GM12875 (cell line): ENCODE results near the gene IL16.

Source experiments
- H3K4me3 ChIP-seq: one replicate; pipeline ENCODE4 v1.5.1; 2011; ENCODE audit warnings: low read depth, low read length, control low read depth
- TF ChIP-seq, protein P1 (sequence below): IDR thresholded peaks from 2 replicates; pipeline ENCODE4 v1.5.1; 2011; ENCODE audit warnings: low read depth, mild to moderate bottlenecking, control low read depth, inconsistent platforms, low read length, moderate library complexity, borderline replicate concordance; ENCODE audit not compliant: insufficient read depth

The IL16 gene

DNA sequence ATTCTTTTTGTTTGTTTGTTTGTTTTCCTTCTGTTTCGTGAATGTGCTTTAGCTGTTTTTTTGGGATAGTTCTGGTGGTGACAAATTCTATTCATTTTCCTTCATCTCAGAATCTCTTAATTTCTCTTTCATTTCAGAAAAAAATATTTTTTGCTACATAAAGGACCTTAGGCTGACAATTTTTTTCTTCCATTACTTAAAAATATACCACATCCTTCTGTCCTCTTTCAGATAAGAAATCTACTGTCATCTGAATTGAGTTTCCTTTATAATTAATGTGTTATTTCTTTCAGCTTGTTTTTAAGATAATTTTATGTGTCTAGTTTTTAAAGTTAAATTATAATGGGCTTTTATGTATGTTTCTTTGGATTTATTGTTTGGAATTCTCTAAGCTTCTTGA lies 47.6 kb downstream of the IL16 start:
- TF ChIP-seq, protein P1, sequence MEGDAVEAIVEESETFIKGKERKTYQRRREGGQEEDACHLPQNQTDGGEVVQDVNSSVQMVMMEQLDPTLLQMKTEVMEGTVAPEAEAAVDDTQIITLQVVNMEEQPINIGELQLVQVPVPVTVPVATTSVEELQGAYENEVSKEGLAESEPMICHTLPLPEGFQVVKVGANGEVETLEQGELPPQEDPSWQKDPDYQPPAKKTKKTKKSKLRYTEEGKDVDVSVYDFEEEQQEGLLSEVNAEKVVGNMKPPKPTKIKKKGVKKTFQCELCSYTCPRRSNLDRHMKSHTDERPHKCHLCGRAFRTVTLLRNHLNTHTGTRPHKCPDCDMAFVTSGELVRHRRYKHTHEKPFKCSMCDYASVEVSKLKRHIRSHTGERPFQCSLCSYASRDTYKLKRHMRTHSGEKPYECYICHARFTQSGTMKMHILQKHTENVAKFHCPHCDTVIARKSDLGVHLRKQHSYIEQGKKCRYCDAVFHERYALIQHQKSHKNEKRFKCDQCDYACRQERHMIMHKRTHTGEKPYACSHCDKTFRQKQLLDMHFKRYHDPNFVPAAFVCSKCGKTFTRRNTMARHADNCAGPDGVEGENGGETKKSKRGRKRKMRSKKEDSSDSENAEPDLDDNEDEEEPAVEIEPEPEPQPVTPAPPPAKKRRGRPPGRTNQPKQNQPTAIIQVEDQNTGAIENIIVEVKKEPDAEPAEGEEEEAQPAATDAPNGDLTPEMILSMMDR = no peak
- H3K4me3 ChIP-seq = no peak overlapping the region

DNA sequence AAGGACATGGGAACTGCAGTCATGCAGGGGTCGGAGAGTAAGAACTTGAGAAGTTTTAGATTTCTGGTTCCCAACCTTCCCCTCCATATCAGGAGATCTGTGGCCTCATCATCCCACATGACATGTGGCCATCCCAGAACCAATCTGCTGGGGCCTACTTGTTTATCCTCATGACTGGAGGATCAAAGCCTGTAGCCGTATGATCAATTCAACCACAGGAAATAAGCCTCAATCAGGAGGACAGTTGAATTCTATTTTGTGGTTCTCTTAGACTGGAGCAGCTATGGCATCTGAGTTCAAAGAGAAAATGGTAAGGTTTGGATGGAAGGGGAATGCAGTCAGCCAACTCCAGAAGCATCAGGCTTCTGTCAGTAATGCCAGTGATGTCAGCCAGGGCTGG lies 57.2 kb downstream of the IL16 start:
- H3K4me3 ChIP-seq = no peak overlapping the region
- TF ChIP-seq, protein P1 = no peak

DNA sequence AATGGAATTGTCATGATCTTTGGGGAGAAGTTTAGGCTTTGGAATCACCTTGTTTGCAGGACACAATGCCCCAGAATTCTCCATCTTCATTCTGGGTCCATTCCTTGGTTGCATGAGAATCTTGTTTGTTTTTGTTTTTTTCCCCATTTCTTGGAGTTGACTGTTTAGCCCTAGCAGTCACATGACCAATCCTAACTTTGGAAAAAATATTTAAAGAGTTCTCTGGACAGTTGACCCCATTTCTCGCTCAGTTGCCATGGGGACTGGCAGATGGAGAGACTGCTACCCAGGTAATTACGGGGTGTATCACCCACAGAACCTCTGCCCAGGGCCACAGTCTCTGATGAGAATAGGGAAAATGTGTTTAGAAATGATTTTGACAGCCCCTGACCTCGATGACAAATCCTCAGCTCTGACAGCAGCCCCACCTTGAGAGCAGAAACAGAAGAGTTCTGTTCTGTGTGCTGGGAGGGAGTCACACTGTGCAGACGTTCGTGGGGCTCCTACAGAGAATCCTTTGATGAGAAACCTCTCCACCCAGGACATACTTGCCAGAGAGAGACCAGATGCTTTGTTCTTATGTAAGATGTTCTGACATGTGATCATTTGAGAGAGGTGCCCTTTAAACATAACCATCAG lies 57.7 kb downstream of the IL16 start:
- TF ChIP-seq, protein P1 = no peak
- H3K4me3 ChIP-seq = no peak overlapping the region

DNA sequence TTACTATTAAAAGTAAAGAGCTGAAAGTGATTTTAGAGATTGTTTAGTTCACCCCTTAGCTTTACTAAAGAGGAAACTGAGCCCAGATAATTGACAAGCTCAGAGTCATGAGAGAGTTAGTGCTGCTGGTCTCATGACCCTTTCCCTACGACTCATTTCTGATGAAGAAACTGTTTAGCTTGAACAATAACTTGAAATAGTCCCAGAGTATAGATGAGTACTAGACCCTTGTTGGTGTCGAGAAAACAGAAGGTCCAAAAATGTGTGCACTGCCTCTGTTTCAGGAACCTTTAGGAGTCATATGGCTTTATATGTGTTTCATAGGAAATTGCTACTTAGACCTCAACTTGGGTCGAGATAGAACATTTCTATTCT lies 58.2 kb downstream of the IL16 start:
- no peak overlapping the region for H3K4me3 ChIP-seq
- TF ChIP-seq, protein P1 = no peak

DNA sequence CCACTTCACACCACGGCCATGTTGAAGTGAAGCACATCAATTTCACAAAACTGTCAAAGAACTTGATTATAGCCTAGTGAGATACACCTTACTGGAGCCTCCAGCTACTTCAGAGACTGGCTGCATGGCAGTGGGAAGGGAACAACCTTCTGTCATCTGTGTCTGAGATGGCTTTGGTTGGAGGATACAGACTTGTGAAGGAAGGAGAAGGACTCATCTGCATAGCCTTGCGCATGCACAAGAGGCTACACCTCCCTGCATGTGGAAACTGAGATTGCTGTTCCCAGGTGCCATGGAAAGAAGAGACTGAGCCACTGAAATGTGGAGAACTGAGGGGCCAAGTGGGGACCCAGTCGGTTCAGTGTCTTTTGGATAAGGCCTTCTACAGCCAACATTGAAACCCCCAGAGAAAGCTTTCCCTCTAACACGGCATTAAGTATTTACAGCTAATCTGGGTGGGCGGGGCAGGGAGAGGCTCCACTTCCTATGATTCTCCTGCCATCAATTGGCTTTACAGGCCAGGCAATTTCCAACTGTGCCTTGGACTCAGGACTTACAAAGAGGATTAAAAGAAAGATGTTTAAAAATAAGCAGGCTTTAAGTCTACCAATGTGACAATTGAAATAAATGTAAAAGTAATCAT lies 58.8 kb downstream of the IL16 start:
- H3K4me3 ChIP-seq = no peak overlapping the region
- TF ChIP-seq, protein P1 = no peak

DNA sequence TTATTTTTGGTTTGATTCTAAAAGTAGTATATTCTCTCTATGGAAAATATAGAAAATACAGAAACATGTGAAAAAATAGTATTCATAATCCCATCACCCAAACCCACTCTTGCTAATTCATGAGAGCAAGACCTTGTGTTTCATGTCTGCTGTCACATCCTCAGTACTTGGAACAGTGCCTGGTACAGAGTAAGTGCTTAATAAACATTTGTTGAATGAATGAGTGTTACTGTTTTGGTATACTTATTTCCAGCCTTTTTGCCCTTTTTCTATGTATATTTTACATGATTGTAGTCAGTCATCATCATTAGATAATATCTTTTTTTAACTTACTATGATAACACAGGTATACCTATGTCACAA lies 59.3 kb downstream of the IL16 start:
- TF ChIP-seq, protein P1 = no peak

DNA sequence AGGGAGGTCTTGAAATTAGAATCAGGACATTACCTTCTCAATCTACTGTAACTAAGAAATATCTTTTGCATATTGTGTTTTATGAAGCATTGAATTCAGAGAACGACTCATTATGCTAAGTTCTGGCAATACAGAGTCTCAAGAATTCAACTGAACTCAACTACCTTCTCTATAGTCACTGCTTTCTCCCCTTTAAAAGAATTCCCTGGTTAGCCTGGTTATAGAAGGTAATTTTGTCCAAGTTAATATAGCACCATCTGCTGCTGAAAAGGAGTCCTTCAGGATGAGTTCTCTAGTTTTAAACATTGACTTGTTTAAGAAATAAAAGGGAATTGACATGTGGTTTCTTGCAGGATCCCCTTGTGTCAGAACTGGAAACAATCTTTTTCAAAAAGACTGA lies 60.2 kb downstream of the IL16 start:
- no peak overlapping the region for H3K4me3 ChIP-seq
- TF ChIP-seq, protein P1 = no peak

More for the DNA sequence above, 59.3 kb downstream of the IL16 start:
- no peak overlapping the region for H3K4me3 ChIP-seq
